Sigmoid colon (tissue), 7 donors: ENCODE measurements around the gene PDE4A. TPM values are rescaled to one million over a fixed set of nuclear protein-coding genes. Genes with fewer than 3 reads are reported as not detected.

ENCODE experiments used
- DNase-seq: peaks from one replicate; pipeline ENCODE4 v3.0.0-alpha.2; 2019
- H3K27ac ChIP-seq, 4 donors: fragments of 200-600 bp; sonication (generic); one replicate each; pipeline ENCODE4 v1.5.1; 2016 to 2019; ENCODE audit warnings: mild to moderate bottlenecking in 1 of 4
- H3K27me3 ChIP-seq, 3 donors: fragments of 200-600 bp; sonication (generic); one replicate each; pipeline ENCODE4 v1.5.1; 2019; ENCODE audit warnings: mild to moderate bottlenecking in 1 of 3
- H3K36me3 ChIP-seq, 4 donors: fragments of 200-600 bp; sonication (generic); one replicate each; pipeline ENCODE4 v1.5.1; 2016 to 2019
- H3K4me1 ChIP-seq, 4 donors: fragments of 200-600 bp; sonication (generic); one replicate each; pipeline ENCODE4 v1.5.1; 2017 to 2019
- H3K4me3 ChIP-seq, 4 donors: fragments of 200-600 bp; sonication (generic); one replicate each; pipeline ENCODE4 v1.5.1; 2017 to 2019; ENCODE audit warnings: mild to moderate bottlenecking in 2 of 4, moderate library complexity in 1 of 4
- H3K9me3 ChIP-seq, 4 donors: fragments of 200-600 bp in 3 of 4; sonication (generic) in 3 of 4; one replicate each; pipeline versions ENCODE4 v1.5.1 to v1.6.1; 2013 to 2019
- CTCF ChIP-seq, 4 experiments: fragments of 450-650 bp in 3 of 4; fragments of 200-600 bp in 1 of 4; IDR thresholded peaks; one replicate each; pipeline ENCODE4 v1.5.1; 2016 to 2019; ENCODE audit warnings: antibody characterized with exemption in 4 of 4, mild to moderate bottlenecking in 3 of 4, moderate library complexity in 2 of 4
- EP300 ChIP-seq, 4 donors: sonication (generic); formaldehyde crosslinking; IDR thresholded peaks; one replicate each; pipeline ENCODE4 v1.6.1; 2017; ENCODE audit warnings: antibody characterized with exemption in 4 of 4
- POLR2A ChIP-seq, 2 donors: fragments of 450-650 bp; IDR thresholded peaks; one replicate each; pipeline ENCODE4 v1.6.1; 2016; ENCODE audit warnings: antibody characterized with exemption in 2 of 2, mild to moderate bottlenecking in 2 of 2, moderate library complexity in 2 of 2
- POLR2AphosphoS5 ChIP-seq, 4 donors: sonication (generic); formaldehyde crosslinking; IDR thresholded peaks; one replicate each; pipeline ENCODE4 v1.6.1; 2017; ENCODE audit warnings: antibody characterized with exemption in 4 of 4
- WGBS, 2 donors: extraction: QIAGEN DNeasy Blood & Tissue Kit; methylation state at CpG; one replicate each; pipeline ENCODE4 v1.1.7; 2013; 5-methylcytosine and 5-hydroxymethylcytosine counted together
- intact Hi-C: fragments of 100-400 bp; cut with DNase I; formaldehyde crosslinking; loops from one replicate; pipeline ENCODE4 v1.15.1; 2023
- polyA plus RNA-seq, 3 donors: library from polyadenylated mRNA; stranded (reverse); fragments of 200-250 nt; gene quantifications; one replicate each; pipeline ENCODE4 v1.2.3, GENCODE V29; 2013
- total RNA-seq, 4 donors: library from RNA; depleted of rRNA; stranded (reverse); fragments of >200 nt; gene quantifications; one replicate each; pipeline ENCODE4 v1.1.0, GENCODE V29; 2016
- donor health status: healthy with polysubstance abuse.
- donor health status: Bipolar disorder and iron deficiency.
- donor health status: healthy.

PDE4A gene
- total and polyA plus RNA-seq, 7 donors = 4.2 to 14.7 (median 7.6) TPM

- TF ChIP-seq POLR2A (IDR thresholded peaks at IDR 0.05) (no peak), EP300 (IDR thresholded peaks at IDR 0.05) (no peak), POLR2AphosphoS5 (IDR thresholded peaks at IDR 0.05) (no peak)
- intact Hi-C loops = loop anchor here (5.0 to 10.0 kb wide), 3 partner anchors 68 to 245 kb away; partner anchors contain the start of genes CDKN2D, KRI1 and RAVER1
- H3K27me3 ChIP-seq = peaks cover 5 to 7% (median 6%) of the 10 kb centered on the region in 3 donors
- no peak overlapping the region for H3K4me3 ChIP-seq
- H3K4me1 ChIP-seq = peaks cover 0 to 44% (median 33%) of the 10 kb centered on the region in 4 donors
- peaks cover 7 to 14% (median 8%) of the 10 kb centered on the region in 4 donors for H3K36me3 ChIP-seq
- 92% methylated on average over 8 of the region's 8 CpGs for WGBS, 2 donors
- H3K9me3 ChIP-seq = no peaks in the 10 kb centered on the region
- no peak for DNase-seq
- H3K27ac ChIP-seq = no peak overlapping the region
These were observed 20.5 kb upstream of the PDE4A start for GRCh38 chr19:10399878-10400277.

- H3K4me3 ChIP-seq = peak overlapping the region; percentile 70 to 97 (median 93)
- H3K27me3 ChIP-seq = peaks cover 6 to 30% (median 25%) of the 10 kb centered on the region in 3 donors
- no peak for DNase-seq
- H3K36me3 ChIP-seq = no peaks in the 10 kb centered on the region
- 0 to 1% methylated on average over 15 of the region's 15 CpGs for WGBS, 2 donors
- no peaks in the 10 kb centered on the region for H3K9me3 ChIP-seq
- H3K27ac ChIP-seq = peak overlapping the region; percentile 79 to 90 (median 82)
- intact Hi-C loops = loop anchor here (5.0 to 10.0 kb wide), 3 partner anchors 70 to 242 kb away; partner anchors contain the start of genes CDKN2D, KRI1 and RAVER1
- TF ChIP-seq POLR2AphosphoS5 (IDR thresholded peaks at IDR 0.05) (peak in 1 of 4 donors; percentile 22), EP300 (IDR thresholded peaks at IDR 0.05) (no peak)
- H3K4me1 ChIP-seq = peaks cover 0 to 46% (median 36%) of the 10 kb centered on the region in 4 donors
These were observed 17.8 kb upstream of the PDE4A start for GRCh38 chr19:10402441-10403038.

- intact Hi-C loops = loop anchor here (2.0 to 10.0 kb wide), 4 partner anchors 21 to 241 kb away; partner anchors contain the start of genes CDKN2D, KRI1 and RAVER1
- no peaks in the 10 kb centered on the region for H3K9me3 ChIP-seq
- DNase-seq = peak; percentile 98
- peak within 1 kb of the TSS; percentile 79 to 90 (median 82) for H3K27ac ChIP-seq
- peaks cover 0 to 44% (median 36%) of the 10 kb centered on the region in 4 donors for H3K4me1 ChIP-seq
- H3K4me3 ChIP-seq = peak within 1 kb of the TSS; percentile 70 to 97 (median 93)
- 1% methylated on average over 69 of the region's 69 CpGs for WGBS, 2 donors
- H3K27me3 ChIP-seq = peaks cover 6 to 38% (median 31%) of the 10 kb centered on the region in 3 donors
- TF ChIP-seq POLR2A (IDR thresholded peaks at IDR 0.05) = peak; percentile 68 to 79
- TF ChIP-seq POLR2AphosphoS5 (IDR thresholded peaks at IDR 0.05) = peak; percentile 87 to 94 (median 92)
- TF ChIP-seq CTCF (IDR thresholded peaks at IDR 0.05) = no peak
- peak in 1 of 4 donors; percentile 5 for TF ChIP-seq EP300 (IDR thresholded peaks at IDR 0.05)
- no peaks in the 10 kb centered on the region for H3K36me3 ChIP-seq
These were observed 17.0 kb upstream of the PDE4A start, which contains the start of gene CDC37 for GRCh38 chr19:10403137-10404021. Gene CDC37 (minus strand): TSS chr19:10403542. CDS start chr19:10403479, 63 bp downstream.

- H3K36me3 ChIP-seq = no peaks in the 10 kb centered on the region
- peak overlapping the region in 3 of 4 donors; percentile 70 to 97 (median 93) for H3K4me3 ChIP-seq
- H3K27ac ChIP-seq = peak overlapping the region in 1 of 4 donors; percentile 79
- no peak for TF ChIP-seq EP300 (IDR thresholded peaks at IDR 0.05)
- no peak for TF ChIP-seq POLR2AphosphoS5 (IDR thresholded peaks at IDR 0.05)
- TF ChIP-seq POLR2A (IDR thresholded peaks at IDR 0.05) = no peak
- TF ChIP-seq CTCF (IDR thresholded peaks at IDR 0.05) = no peak
- DNase-seq = no peak
- no peaks in the 10 kb centered on the region for H3K9me3 ChIP-seq
- peaks cover 6 to 53% (median 44%) of the 10 kb centered on the region in 3 donors for H3K27me3 ChIP-seq
- 5 to 9% methylated on average over 43 of the region's 43 CpGs for WGBS, 2 donors
- intact Hi-C loops = loop anchor here (2.0 to 10.0 kb wide), 4 partner anchors 20 to 240 kb away; partner anchors contain the start of genes CDKN2D, KRI1 and RAVER1
- H3K4me1 ChIP-seq = peaks cover 0 to 41% (median 33%) of the 10 kb centered on the region in 4 donors
These were observed 15.2 kb upstream of the PDE4A start for GRCh38 chr19:10404888-10405820.

GRCh38 chr19:10406191-10406590 is 14.1 kb upstream of the PDE4A start:
- Histone ChIP-seq H3K4me1 (peaks cover 0 to 31% (median 27%) of the 10 kb centered on the region in 4 donors), H3K9me3 (no peaks in the 10 kb centered on the region), H3K4me3 (no peak overlapping the region), H3K27me3 (peaks cover 6 to 53% (median 44%) of the 10 kb centered on the region in 3 donors), H3K27ac (no peak overlapping the region), H3K36me3 (no peaks in the 10 kb centered on the region)
- intact Hi-C loops = loop anchor here (10.0 kb wide), 1 partner anchor 239 kb away; no protein-coding TSS in a partner anchor
- TF ChIP-seq POLR2AphosphoS5 (IDR thresholded peaks at IDR 0.05) (no peak), EP300 (IDR thresholded peaks at IDR 0.05) (no peak), CTCF (IDR thresholded peaks at IDR 0.05) (no peak), POLR2A (IDR thresholded peaks at IDR 0.05) (no peak)
- WGBS, 2 donors = 61 to 85% methylated on average over 6 of the region's 6 CpGs
- DNase-seq = no peak
